HEK293 (cell line): ENCODE measurements around the gene PITRM1.

Experiments
- CTCF ChIA-PET: fragments of 350-600 bp; formaldehyde crosslinking; extraction: SDS; loops from one replicate; lab custom pipeline; 2021; ENCODE audit warnings: antibody characterized with exemption; lab: Yijun Ruan, JAX
- POLR2A ChIA-PET: fragments of 300-600 bp; formaldehyde crosslinking; extraction: SDS; loops from one replicate; lab custom pipeline; 2020; ENCODE audit warnings: antibody characterized with exemption, inconsistent platforms; lab: Yijun Ruan, JAX
- H3K27ac ChIP-seq: fragments of 200-500 bp; sonication (Bioruptor generic); 2 replicates; pipeline ENCODE4 v1.5.1; 2014; ENCODE audit warnings: low read depth, low read length, control low read depth, inconsistent platforms; ENCODE audit errors: extremely low read depth
- H3K36me3 ChIP-seq, 2 experiments: fragments of 200-500 bp in 1 of 2; sonication (Bioruptor generic) in 1 of 2; 1 replicate in 1 of 2; 2 replicates in 1 of 2; pipeline ENCODE4 v1.5.1; 2014 to 2017; ENCODE audit warnings: inconsistent platforms in 2 of 2, low read length in 2 of 2; ENCODE audit not compliant: control insufficient read depth in 2 of 2, insufficient read depth in 1 of 2
- H3K4me1 ChIP-seq: fragments of 200-500 bp; sonication (Bioruptor generic); 2 replicates; pipeline ENCODE4 v1.5.1; 2014; ENCODE audit warnings: mild to moderate bottlenecking, low read length, inconsistent platforms; ENCODE audit not compliant: control insufficient read depth, insufficient read depth
- H3K4me3 ChIP-seq: 2 replicates; pipeline ENCODE4 v1.5.1; 2011; ENCODE audit warnings: low read depth, mild to moderate bottlenecking, control low read depth, low read length, moderate library complexity
- H3K9me3 ChIP-seq: fragments of 200-500 bp; sonication (Bioruptor generic); 2 replicates; pipeline ENCODE4 v1.5.1; 2014; ENCODE audit warnings: low read depth, low read length, inconsistent platforms; ENCODE audit not compliant: control insufficient read depth, insufficient read depth
- BCL11A ChIP-seq: fragments of 450-650 bp; formaldehyde crosslinking; IDR thresholded peaks from 2 replicates; pipeline ENCODE4 v1.5.1; 2016; ENCODE audit warnings: low read depth, missing biosample characterization, missing genetic modification characterization
- INSM2 ChIP-seq: fragments of 450-650 bp; formaldehyde crosslinking; IDR thresholded peaks from 2 replicates; pipeline ENCODE4 v1.5.1; 2016; ENCODE audit warnings: missing biosample characterization, missing genetic modification characterization
- MEIS1 ChIP-seq: sonication (generic); formaldehyde crosslinking; IDR thresholded peaks from 2 replicates; pipeline ENCODE4 v1.8.1; 2022; ENCODE audit warnings: missing genetic modification reagents, mild to moderate bottlenecking, borderline replicate concordance
- PRDM6 ChIP-seq: fragments of 450-650 bp; formaldehyde crosslinking; IDR thresholded peaks from 2 replicates; pipeline ENCODE4 v1.5.1; 2017; ENCODE audit warnings: missing biosample characterization, missing genetic modification characterization
- REST ChIP-seq: fragments of 450-650 bp; formaldehyde crosslinking; IDR thresholded peaks from 2 replicates; pipeline ENCODE4 v1.5.1; 2016; ENCODE audit warnings: missing biosample characterization, missing genetic modification characterization
- SETDB1 ChIP-seq: IDR thresholded peaks from one replicate; pipeline ENCODE4 v1.6.1; 2017; ENCODE audit warnings: mild to moderate bottlenecking, low read length, moderate library complexity, mixed read lengths; ENCODE audit not compliant: insufficient read length
- ZBTB48 ChIP-seq: fragments of 450-650 bp; formaldehyde crosslinking; IDR thresholded peaks from 2 replicates; pipeline ENCODE4 v1.5.1; 2016; ENCODE audit warnings: missing biosample characterization, missing genetic modification characterization
- ZIC2 ChIP-seq: fragments of 450-650 bp; formaldehyde crosslinking; IDR thresholded peaks from 2 replicates; pipeline ENCODE4 v1.5.1; 2016; ENCODE audit warnings: missing biosample characterization, missing genetic modification characterization
- ZNF114 ChIP-seq: fragments of 450-650 bp; formaldehyde crosslinking; IDR thresholded peaks from 2 replicates; pipeline ENCODE4 v1.5.0; 2017; ENCODE audit warnings: missing biosample characterization, missing genetic modification characterization
- ZNF157 ChIP-seq: fragments of 450-650 bp; formaldehyde crosslinking; IDR thresholded peaks from 2 replicates; pipeline ENCODE4 v1.5.1; 2016; ENCODE audit warnings: missing biosample characterization, missing genetic modification characterization
- ZNF175 ChIP-seq: fragments of 450-650 bp; formaldehyde crosslinking; IDR thresholded peaks from 2 replicates; pipeline ENCODE4 v1.5.1; 2016; ENCODE audit warnings: missing biosample characterization, missing genetic modification characterization
- ZNF214 ChIP-seq: fragments of 450-650 bp; formaldehyde crosslinking; IDR thresholded peaks from 2 replicates; pipeline ENCODE4 v1.5.1; 2017; ENCODE audit warnings: missing biosample characterization, mild to moderate bottlenecking, missing genetic modification characterization, borderline replicate concordance
- ZNF23 ChIP-seq: fragments of 450-650 bp; formaldehyde crosslinking; IDR thresholded peaks from 2 replicates; pipeline ENCODE4 v1.5.1; 2016; ENCODE audit warnings: missing biosample characterization, missing genetic modification characterization, borderline replicate concordance
- ZNF280C ChIP-seq: fragments of 450-650 bp; formaldehyde crosslinking; IDR thresholded peaks from 2 replicates; pipeline ENCODE4 v1.5.1; 2016; ENCODE audit warnings: missing biosample characterization, missing genetic modification characterization
- ZNF335 ChIP-seq: fragments of 450-650 bp; formaldehyde crosslinking; conservative IDR thresholded peaks from 2 replicates; pipeline ENCODE4 v1.5.1; 2016; ENCODE audit warnings: missing biosample characterization, missing genetic modification characterization
- ZNF341 ChIP-seq: fragments of 450-650 bp; formaldehyde crosslinking; IDR thresholded peaks from 2 replicates; pipeline ENCODE4; 2016; ENCODE audit warnings: low read depth, missing biosample characterization, missing genetic modification characterization
- ZNF391 ChIP-seq: fragments of 450-650 bp; formaldehyde crosslinking; IDR thresholded peaks from 2 replicates; pipeline ENCODE4 v1.5.1; 2016; ENCODE audit warnings: low read depth, missing biosample characterization, missing genetic modification characterization, borderline replicate concordance
- ZNF530 ChIP-seq: fragments of 450-650 bp; formaldehyde crosslinking; IDR thresholded peaks from 2 replicates; pipeline ENCODE4 v1.5.1; 2016; ENCODE audit warnings: low read depth, missing biosample characterization, missing genetic modification characterization
- ZNF571 ChIP-seq: fragments of 450-650 bp; formaldehyde crosslinking; IDR thresholded peaks from 2 replicates; pipeline ENCODE4 v1.5.0; 2017; ENCODE audit warnings: missing biosample characterization, missing genetic modification characterization
- ZNF626 ChIP-seq: fragments of 450-650 bp; sonication (Bioruptor Pico); formaldehyde crosslinking; IDR thresholded peaks from 2 replicates; pipeline ENCODE4 v1.5.1; 2018; ENCODE audit warnings: missing biosample characterization, missing genetic modification characterization, inconsistent platforms
- ZNF777 ChIP-seq: fragments of 450-650 bp; formaldehyde crosslinking; IDR thresholded peaks from 2 replicates; pipeline ENCODE4 v1.5.1; 2017; ENCODE audit warnings: missing biosample characterization, missing genetic modification characterization, borderline replicate concordance
- ZNF843 ChIP-seq: fragments of 450-650 bp; formaldehyde crosslinking; IDR thresholded peaks from 2 replicates; pipeline ENCODE4 v1.5.1; 2016; ENCODE audit warnings: missing biosample characterization, missing genetic modification characterization
- ZSCAN23 ChIP-seq: fragments of 450-650 bp; formaldehyde crosslinking; IDR thresholded peaks from 2 replicates; pipeline ENCODE4 v1.5.1; 2016; ENCODE audit warnings: missing biosample characterization, missing genetic modification characterization
- TF ChIP-seq, protein P1 (sequence below): fragments of 450-650 bp; formaldehyde crosslinking; IDR thresholded peaks from 2 replicates; pipeline ENCODE4 v1.5.1; 2016; ENCODE audit warnings: missing biosample characterization, missing genetic modification characterization
- TF ChIP-seq, protein P2 (sequence below): fragments of 450-650 bp; formaldehyde crosslinking; IDR thresholded peaks from 2 replicates; pipeline ENCODE4 v1.5.1; 2016; ENCODE audit warnings: missing biosample characterization, missing genetic modification characterization

The PITRM1 gene

GRCh38 chr10:3192856-3193635, 20.5 kb upstream of the PITRM1 start:
- Histone ChIP-seq H3K4me3 (no peak overlapping the region), H3K27ac (peak overlapping the region; percentile 35), H3K9me3 (no peaks in the 10 kb centered on the region), H3K4me1 (peaks cover 2% of the 10 kb centered on the region; the same call in 1 of the 2 replicates), H3K36me3 (no peaks in the 10 kb centered on the region)
- POLR2A ChIA-PET = no interaction called here
- CTCF ChIA-PET = interaction anchor here (0.6 to 3.4 kb wide), 15 partner anchors 8 to 1651 kb away, joined by 3 to 14 read pairs (median 3); no protein-coding TSS in a partner anchor
- TF ChIP-seq BCL11A (tag by site-specific recombination) (no peak), ZBTB48 (tag by site-specific recombination) (0 out of 2 replicates have a peak, but pooled peaks have one; percentile 41), ZNF157 (tag by site-specific recombination) (no peak), SETDB1 (no peak), ZNF530 (tag by site-specific recombination) (no peak), ZNF391 (tag by site-specific recombination) (no peak), INSM2 (no peak), ZNF175 (tag by site-specific recombination) (no peak), ZSCAN23 (tag by site-specific recombination) (no peak), REST (tag by site-specific recombination) (no peak), MEIS1 (CRISPR knock-in tag) (no peak), ZNF341 (no peak), ZNF114 (tag by site-specific recombination) (no peak), ZIC2 (tag by site-specific recombination) (no peak), ZNF571 (tag by site-specific recombination) (no peak), ZNF214 (tag by site-specific recombination) (no peak), ZNF777 (tag by site-specific recombination) (no peak), PRDM6 (peak; percentile 80), ZNF626 (tag by site-specific recombination) (no peak), ZNF843 (tag by site-specific recombination) (peak; percentile 50; the same call in 1 of the 2 replicates), ZNF280C (tag by site-specific recombination) (no peak), ZNF23 (tag by site-specific recombination) (no peak), ZNF335 (tag by site-specific recombination) (peak; percentile 88)
- TF ChIP-seq, protein P1, sequence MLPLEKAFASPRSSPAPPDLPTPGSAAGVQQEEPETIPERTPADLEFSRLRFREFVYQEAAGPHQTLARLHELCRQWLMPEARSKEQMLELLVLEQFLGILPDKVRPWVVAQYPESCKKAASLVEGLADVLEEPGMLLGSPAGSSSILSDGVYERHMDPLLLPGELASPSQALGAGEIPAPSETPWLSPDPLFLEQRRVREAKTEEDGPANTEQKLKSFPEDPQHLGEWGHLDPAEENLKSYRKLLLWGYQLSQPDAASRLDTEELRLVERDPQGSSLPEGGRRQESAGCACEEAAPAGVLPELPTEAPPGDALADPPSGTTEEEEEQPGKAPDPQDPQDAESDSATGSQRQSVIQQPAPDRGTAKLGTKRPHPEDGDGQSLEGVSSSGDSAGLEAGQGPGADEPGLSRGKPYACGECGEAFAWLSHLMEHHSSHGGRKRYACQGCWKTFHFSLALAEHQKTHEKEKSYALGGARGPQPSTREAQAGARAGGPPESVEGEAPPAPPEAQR (tag by site-specific recombination) = no peak
- TF ChIP-seq, protein P2, sequence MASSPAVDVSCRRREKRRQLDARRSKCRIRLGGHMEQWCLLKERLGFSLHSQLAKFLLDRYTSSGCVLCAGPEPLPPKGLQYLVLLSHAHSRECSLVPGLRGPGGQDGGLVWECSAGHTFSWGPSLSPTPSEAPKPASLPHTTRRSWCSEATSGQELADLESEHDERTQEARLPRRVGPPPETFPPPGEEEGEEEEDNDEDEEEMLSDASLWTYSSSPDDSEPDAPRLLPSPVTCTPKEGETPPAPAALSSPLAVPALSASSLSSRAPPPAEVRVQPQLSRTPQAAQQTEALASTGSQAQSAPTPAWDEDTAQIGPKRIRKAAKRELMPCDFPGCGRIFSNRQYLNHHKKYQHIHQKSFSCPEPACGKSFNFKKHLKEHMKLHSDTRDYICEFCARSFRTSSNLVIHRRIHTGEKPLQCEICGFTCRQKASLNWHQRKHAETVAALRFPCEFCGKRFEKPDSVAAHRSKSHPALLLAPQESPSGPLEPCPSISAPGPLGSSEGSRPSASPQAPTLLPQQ (tag by site-specific recombination) = no peak
